HG03521 (cell line): ENCODE results near the gene NDST1.
A peak's percentile ranks its signal among the peaks of the same experiment; 100 is the strongest.
"Not testable (repeated sequence)": the region's sequence is repeated elsewhere in the genome, so short reads cannot be mapped to it uniquely, and the experiment has no call there.

Experiments used
- ATAC-seq: cut with Tn5 transposase; IDR thresholded peaks from one replicate; pipeline ENCODE4 v1.9.1; 2021; ENCODE audit warnings: mild to moderate bottlenecking, moderate library complexity; ENCODE audit not compliant: unreplicated experiment

Gene NDST1

GRCh38 chr5:150507474-150508276, at the start of gene NDST1:
TSS of gene NDST1 (plus strand) at chr5:150508131. CDS start at chr5:150521255, 13,124 bp downstream.
- no peak for ATAC-seq

- peak; percentile 57 for ATAC-seq
These were observed 49.0 kb upstream of the NDST1 start for GRCh38 chr5:150458802-150459557.

GRCh38 chr5:150460781-150461180, 47.1 kb upstream of the NDST1 start:
- no peak for ATAC-seq

GRCh38 chr5:150461231-150461630, 46.7 kb upstream of the NDST1 start:
- ATAC-seq, result peak; percentile 75

GRCh38 chr5:150464554-150465012, 43.3 kb upstream of the NDST1 start:
- no peak for ATAC-seq

- ATAC-seq, result no peak
These were observed 42.0 kb upstream of the NDST1 start for GRCh38 chr5:150465927-150466326.

GRCh38 chr5:150468206-150468605, 39.7 kb upstream of the NDST1 start:
- no peak for ATAC-seq

- no peak for ATAC-seq
These were observed 38.0 kb upstream of the NDST1 start for GRCh38 chr5:150469718-150470469.

- ATAC-seq, result no peak
These were observed 34.1 kb upstream of the NDST1 start for GRCh38 chr5:150473673-150474358.

- not testable (repeated sequence) for ATAC-seq
These were observed 31.4 kb upstream of the NDST1 start for GRCh38 chr5:150476568-150476967.

GRCh38 chr5:150479416-150479815, 28.5 kb upstream of the NDST1 start:
- ATAC-seq, result no peak

- ATAC-seq, result no peak
These were observed 26.3 kb upstream of the NDST1 start for GRCh38 chr5:150481708-150481965.

GRCh38 chr5:150481972-150482406, 25.9 kb upstream of the NDST1 start:
- ATAC-seq, result no peak

- no peak for ATAC-seq
These were observed 22.8 kb upstream of the NDST1 start for GRCh38 chr5:150484964-150485692.

- ATAC-seq, result no peak
These were observed 22.1 kb upstream of the NDST1 start for GRCh38 chr5:150485693-150486401.

GRCh38 chr5:150486402-150487198, 21.3 kb upstream of the NDST1 start:
- ATAC-seq, result no peak

GRCh38 chr5:150487199-150488061, 20.5 kb upstream of the NDST1 start:
- no peak for ATAC-seq
